WTC11 (cell line): ENCODE measurements around the gene TRAPPC8. TPM values are rescaled to one million over a fixed set of nuclear protein-coding genes. Genes with fewer than 3 reads are reported as not detected.

Experiments used
- ATAC-seq: fragments of 200-7000 bp; cut with Tn5 transposase; 2 replicates; pipeline ENCODE4 v1.10.0; 2021; ENCODE audit warnings: mild to moderate bottlenecking, moderate library complexity
- CTCF ChIA-PET: fragments of 300-600 bp; sonication (Branson Sonifier 250); formaldehyde crosslinking; loops from one replicate; lab custom pipeline; 2021; ENCODE audit warnings: antibody characterized with exemption; lab: Charles Lee
- POLR2A ChIA-PET: fragments of 350-600 bp; sonication (Branson Sonifier 250); formaldehyde crosslinking; loops from one replicate; lab custom pipeline; 2021; ENCODE audit warnings: antibody characterized with exemption; lab: Charles Lee
- DNase-seq: peaks from one replicate; pipeline ENCODE4 v3.0.0; 2021; ENCODE audit warnings: low spot score
- H3K27ac Mint-ChIP-seq: 2 replicates; pipeline ENCODE4 v1.8.0; 2021; ENCODE audit warnings: mixed read lengths
- H3K27me3 Mint-ChIP-seq: 2 replicates; pipeline ENCODE4 v1.8.0; 2021; ENCODE audit warnings: low read depth, mild to moderate bottlenecking, moderate library complexity, mixed read lengths
- H3K36me3 Mint-ChIP-seq: 2 replicates; pipeline ENCODE4 v1.8.0; 2021; ENCODE audit warnings: mixed read lengths
- H3K4me1 Mint-ChIP-seq: 2 replicates; pipeline ENCODE4 v1.8.0; 2022; ENCODE audit warnings: mixed read lengths
- H3K4me3 Mint-ChIP-seq: 2 replicates; pipeline ENCODE4 v1.8.0; 2021; ENCODE audit warnings: mild to moderate bottlenecking, moderate library complexity, mixed read lengths
- H3K9me3 Mint-ChIP-seq: 2 replicates; pipeline ENCODE4 v1.8.0; 2021; ENCODE audit warnings: mixed read lengths
- CBFB ChIP-seq: sonication (generic); formaldehyde crosslinking; IDR thresholded peaks from 2 replicates; pipeline ENCODE4 v1.8.1; 2022; ENCODE audit warnings: mild to moderate bottlenecking, low read depth, missing genetic modification reagents
- EMX1 ChIP-seq: fragments of 250-450 bp; sonication (Bioruptor Pico); IDR thresholded peaks from 2 replicates; pipeline ENCODE4 v1.8.0; 2021; ENCODE audit warnings: mild to moderate bottlenecking
- FOXK1 ChIP-seq: sonication (generic); formaldehyde crosslinking; IDR thresholded peaks from 2 replicates; pipeline ENCODE4 v1.8.0; 2022; ENCODE audit warnings: mild to moderate bottlenecking, moderate library complexity, missing genetic modification reagents
- JAZF1 ChIP-seq: fragments of 250-450 bp; sonication (Bioruptor Pico); IDR thresholded peaks from 2 replicates; pipeline ENCODE4 v1.9.0; 2021; ENCODE audit warnings: moderate library complexity, mild to moderate bottlenecking, inconsistent platforms
- NFATC4 ChIP-seq: fragments of 250-450 bp; sonication (Bioruptor Pico); IDR thresholded peaks from 2 replicates; pipeline ENCODE4 v1.9.0; 2021; ENCODE audit warnings: mild to moderate bottlenecking
- NFYB ChIP-seq: sonication (generic); formaldehyde crosslinking; conservative IDR thresholded peaks from 2 replicates; pipeline ENCODE4 v1.8.0; 2022; ENCODE audit warnings: low read depth, missing genetic modification reagents
- NR3C1 ChIP-seq: sonication (generic); formaldehyde crosslinking; conservative IDR thresholded peaks from 2 replicates; pipeline ENCODE4 v1.8.1; 2023; ENCODE audit warnings: low read depth, mild to moderate bottlenecking, missing genetic modification reagents
- RORB ChIP-seq: fragments of 250-450 bp; sonication (Bioruptor Pico); IDR thresholded peaks from 2 replicates; pipeline ENCODE4 v1.9.0; 2021; ENCODE audit warnings: mild to moderate bottlenecking
- SMAD4 ChIP-seq: sonication (generic); formaldehyde crosslinking; IDR thresholded peaks from 2 replicates; pipeline ENCODE4 v1.8.0; 2022; ENCODE audit warnings: mild to moderate bottlenecking, missing genetic modification reagents
- SOX15 ChIP-seq: fragments of 250-450 bp; sonication (Bioruptor Pico); IDR thresholded peaks from 2 replicates; pipeline ENCODE4 v1.9.0; 2021; ENCODE audit warnings: mild to moderate bottlenecking
- ZNF232 ChIP-seq: sonication (generic); formaldehyde crosslinking; IDR thresholded peaks from 2 replicates; pipeline ENCODE4 v1.8.0; 2022; ENCODE audit warnings: mild to moderate bottlenecking, missing genetic modification reagents
- ZNF396 ChIP-seq: fragments of 250-450 bp; sonication (Bioruptor Pico); IDR thresholded peaks from 2 replicates; pipeline ENCODE4 v1.8.0; 2021; ENCODE audit warnings: mild to moderate bottlenecking, moderate library complexity, borderline replicate concordance
- ZNF416 ChIP-seq: fragments of 250-450 bp; sonication (Bioruptor Pico); IDR thresholded peaks from 2 replicates; pipeline ENCODE4 v1.9.0; 2021; ENCODE audit warnings: mild to moderate bottlenecking, inconsistent platforms
- total RNA-seq: library from RNA; stranded (reverse); gene quantifications from 3 replicates; pipeline ENCODE4 v1.2.3, GENCODE V29; 2021
- TF ChIP-seq, protein P1 (sequence below): sonication (generic); formaldehyde crosslinking; IDR thresholded peaks from 2 replicates; pipeline ENCODE4 v1.8.0; 2022; ENCODE audit warnings: mild to moderate bottlenecking, missing genetic modification reagents
- TF ChIP-seq, protein P2 (sequence below): sonication (generic); formaldehyde crosslinking; IDR thresholded peaks from 2 replicates; pipeline ENCODE4 v1.8.0; 2022; ENCODE audit warnings: missing genetic modification reagents
- TF ChIP-seq, protein P3 (sequence below): fragments of 250-450 bp; sonication (Bioruptor Pico); IDR thresholded peaks from 2 replicates; pipeline ENCODE4 v1.9.0; 2021; ENCODE audit warnings: moderate library complexity, mild to moderate bottlenecking, inconsistent platforms, borderline replicate concordance
- TF ChIP-seq, protein P4 (sequence below): sonication (generic); formaldehyde crosslinking; IDR thresholded peaks from 2 replicates; pipeline ENCODE4 v1.8.1; 2023; ENCODE audit warnings: mild to moderate bottlenecking, missing genetic modification reagents
- TF ChIP-seq, protein P5 (sequence below): sonication (generic); formaldehyde crosslinking; IDR thresholded peaks from 2 replicates; pipeline ENCODE4 v1.8.1; 2023; ENCODE audit warnings: mild to moderate bottlenecking, missing genetic modification reagents
- TF ChIP-seq, protein P6 (sequence below): sonication (generic); formaldehyde crosslinking; IDR thresholded peaks from 2 replicates; pipeline ENCODE4 v1.8.0; 2022; ENCODE audit warnings: mild to moderate bottlenecking, missing genetic modification reagents
- TF ChIP-seq, protein P7 (sequence below): sonication (generic); formaldehyde crosslinking; IDR thresholded peaks from 2 replicates; pipeline ENCODE4 v1.8.1; 2022; ENCODE audit warnings: low read depth, missing genetic modification reagents, borderline replicate concordance

Gene TRAPPC8
- total RNA-seq, 1 experiment from 2014 or later: 56.3 TPM

DNA sequence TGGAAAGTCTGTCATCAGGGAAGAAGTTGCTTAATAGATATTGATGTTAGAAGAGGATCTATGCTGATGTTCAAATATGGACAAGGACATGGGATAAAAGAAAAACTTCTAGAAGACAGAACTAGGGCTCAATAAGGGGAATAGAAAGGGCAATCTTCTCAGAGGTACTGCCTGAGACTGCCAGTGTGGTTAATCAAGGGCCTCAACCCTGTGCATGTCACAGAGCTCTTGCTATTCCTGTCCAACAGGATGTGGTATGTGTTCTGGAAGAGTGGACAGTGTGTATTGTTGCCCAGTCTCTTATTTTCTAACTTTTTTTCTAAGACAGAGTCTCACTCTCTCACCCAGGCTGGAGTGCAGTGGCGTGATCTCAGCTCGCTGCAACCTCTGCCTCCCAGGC lies 47.9 kb upstream of the TRAPPC8 start (continued):
- TF ChIP-seq, protein P1, sequence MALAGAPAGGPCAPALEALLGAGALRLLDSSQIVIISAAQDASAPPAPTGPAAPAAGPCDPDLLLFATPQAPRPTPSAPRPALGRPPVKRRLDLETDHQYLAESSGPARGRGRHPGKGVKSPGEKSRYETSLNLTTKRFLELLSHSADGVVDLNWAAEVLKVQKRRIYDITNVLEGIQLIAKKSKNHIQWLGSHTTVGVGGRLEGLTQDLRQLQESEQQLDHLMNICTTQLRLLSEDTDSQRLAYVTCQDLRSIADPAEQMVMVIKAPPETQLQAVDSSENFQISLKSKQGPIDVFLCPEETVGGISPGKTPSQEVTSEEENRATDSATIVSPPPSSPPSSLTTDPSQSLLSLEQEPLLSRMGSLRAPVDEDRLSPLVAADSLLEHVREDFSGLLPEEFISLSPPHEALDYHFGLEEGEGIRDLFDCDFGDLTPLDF (CRISPR knock-in tag): no peak
- TF ChIP-seq NR3C1 (CRISPR knock-in tag): no peak
- TF ChIP-seq SMAD4: no peak
- no peak for TF ChIP-seq NFYB (CRISPR knock-in tag)
- TF ChIP-seq, protein P2, sequence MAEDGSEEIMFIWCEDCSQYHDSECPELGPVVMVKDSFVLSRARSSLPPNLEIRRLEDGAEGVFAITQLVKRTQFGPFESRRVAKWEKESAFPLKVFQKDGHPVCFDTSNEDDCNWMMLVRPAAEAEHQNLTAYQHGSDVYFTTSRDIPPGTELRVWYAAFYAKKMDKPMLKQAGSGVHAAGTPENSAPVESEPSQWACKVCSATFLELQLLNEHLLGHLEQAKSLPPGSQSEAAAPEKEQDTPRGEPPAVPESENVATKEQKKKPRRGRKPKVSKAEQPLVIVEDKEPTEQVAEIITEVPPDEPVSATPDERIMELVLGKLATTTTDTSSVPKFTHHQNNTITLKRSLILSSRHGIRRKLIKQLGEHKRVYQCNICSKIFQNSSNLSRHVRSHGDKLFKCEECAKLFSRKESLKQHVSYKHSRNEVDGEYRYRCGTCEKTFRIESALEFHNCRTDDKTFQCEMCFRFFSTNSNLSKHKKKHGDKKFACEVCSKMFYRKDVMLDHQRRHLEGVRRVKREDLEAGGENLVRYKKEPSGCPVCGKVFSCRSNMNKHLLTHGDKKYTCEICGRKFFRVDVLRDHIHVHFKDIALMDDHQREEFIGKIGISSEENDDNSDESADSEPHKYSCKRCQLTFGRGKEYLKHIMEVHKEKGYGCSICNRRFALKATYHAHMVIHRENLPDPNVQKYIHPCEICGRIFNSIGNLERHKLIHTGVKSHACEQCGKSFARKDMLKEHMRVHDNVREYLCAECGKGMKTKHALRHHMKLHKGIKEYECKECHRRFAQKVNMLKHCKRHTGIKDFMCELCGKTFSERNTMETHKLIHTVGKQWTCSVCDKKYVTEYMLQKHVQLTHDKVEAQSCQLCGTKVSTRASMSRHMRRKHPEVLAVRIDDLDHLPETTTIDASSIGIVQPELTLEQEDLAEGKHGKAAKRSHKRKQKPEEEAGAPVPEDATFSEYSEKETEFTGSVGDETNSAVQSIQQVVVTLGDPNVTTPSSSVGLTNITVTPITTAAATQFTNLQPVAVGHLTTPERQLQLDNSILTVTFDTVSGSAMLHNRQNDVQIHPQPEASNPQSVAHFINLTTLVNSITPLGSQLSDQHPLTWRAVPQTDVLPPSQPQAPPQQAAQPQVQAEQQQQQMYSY (CRISPR knock-in tag): no peak
- TF ChIP-seq ZNF232: no peak
- no peak for TF ChIP-seq NFATC4
- no peak for TF ChIP-seq SOX15 (CRISPR knock-in tag)
- TF ChIP-seq ZNF396 (CRISPR knock-in tag): no peak
- TF ChIP-seq, protein P3, sequence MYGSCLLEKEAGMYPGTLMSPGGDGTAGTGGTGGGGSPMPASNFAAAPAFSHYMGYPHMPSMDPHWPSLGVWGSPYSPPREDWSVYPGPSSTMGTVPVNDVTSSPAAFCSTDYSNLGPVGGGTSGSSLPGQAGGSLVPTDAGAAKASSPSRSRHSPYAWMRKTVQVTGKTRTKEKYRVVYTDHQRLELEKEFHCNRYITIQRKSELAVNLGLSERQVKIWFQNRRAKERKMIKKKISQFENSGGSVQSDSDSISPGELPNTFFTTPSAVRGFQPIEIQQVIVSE: no peak
- TF ChIP-seq, protein P4, sequence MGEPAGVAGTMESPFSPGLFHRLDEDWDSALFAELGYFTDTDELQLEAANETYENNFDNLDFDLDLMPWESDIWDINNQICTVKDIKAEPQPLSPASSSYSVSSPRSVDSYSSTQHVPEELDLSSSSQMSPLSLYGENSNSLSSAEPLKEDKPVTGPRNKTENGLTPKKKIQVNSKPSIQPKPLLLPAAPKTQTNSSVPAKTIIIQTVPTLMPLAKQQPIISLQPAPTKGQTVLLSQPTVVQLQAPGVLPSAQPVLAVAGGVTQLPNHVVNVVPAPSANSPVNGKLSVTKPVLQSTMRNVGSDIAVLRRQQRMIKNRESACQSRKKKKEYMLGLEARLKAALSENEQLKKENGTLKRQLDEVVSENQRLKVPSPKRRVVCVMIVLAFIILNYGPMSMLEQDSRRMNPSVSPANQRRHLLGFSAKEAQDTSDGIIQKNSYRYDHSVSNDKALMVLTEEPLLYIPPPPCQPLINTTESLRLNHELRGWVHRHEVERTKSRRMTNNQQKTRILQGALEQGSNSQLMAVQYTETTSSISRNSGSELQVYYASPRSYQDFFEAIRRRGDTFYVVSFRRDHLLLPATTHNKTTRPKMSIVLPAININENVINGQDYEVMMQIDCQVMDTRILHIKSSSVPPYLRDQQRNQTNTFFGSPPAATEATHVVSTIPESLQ (CRISPR knock-in tag): no peak
- no peak for TF ChIP-seq EMX1 (CRISPR knock-in tag)
- TF ChIP-seq, protein P5, sequence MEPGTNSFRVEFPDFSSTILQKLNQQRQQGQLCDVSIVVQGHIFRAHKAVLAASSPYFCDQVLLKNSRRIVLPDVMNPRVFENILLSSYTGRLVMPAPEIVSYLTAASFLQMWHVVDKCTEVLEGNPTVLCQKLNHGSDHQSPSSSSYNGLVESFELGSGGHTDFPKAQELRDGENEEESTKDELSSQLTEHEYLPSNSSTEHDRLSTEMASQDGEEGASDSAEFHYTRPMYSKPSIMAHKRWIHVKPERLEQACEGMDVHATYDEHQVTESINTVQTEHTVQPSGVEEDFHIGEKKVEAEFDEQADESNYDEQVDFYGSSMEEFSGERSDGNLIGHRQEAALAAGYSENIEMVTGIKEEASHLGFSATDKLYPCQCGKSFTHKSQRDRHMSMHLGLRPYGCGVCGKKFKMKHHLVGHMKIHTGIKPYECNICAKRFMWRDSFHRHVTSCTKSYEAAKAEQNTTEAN (CRISPR knock-in tag): no peak
- TF ChIP-seq JAZF1 (CRISPR knock-in tag): no peak

DNA sequence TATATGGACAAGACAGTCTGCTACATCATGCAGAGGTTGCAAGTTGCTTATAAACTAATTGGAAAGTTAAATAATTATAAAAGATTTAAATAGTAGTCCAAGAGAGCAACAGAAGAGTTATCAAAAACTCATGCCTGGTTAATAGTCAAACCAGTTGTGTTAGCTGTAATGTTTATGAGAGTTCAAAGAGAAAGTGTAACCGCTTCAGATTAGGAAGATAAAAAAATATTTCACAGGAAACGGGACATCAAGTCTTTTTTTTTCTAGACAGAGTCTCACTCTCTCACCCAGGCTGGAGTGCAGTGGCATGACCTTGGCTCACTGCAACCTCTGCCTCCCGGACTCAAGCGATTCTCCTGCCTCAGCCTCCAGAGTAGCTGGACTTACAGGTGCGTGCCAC lies 41.0 kb upstream of the TRAPPC8 start:
- DNase-seq: no peak
- Mint-ChIP-seq H3K27ac (no peak overlapping the region), H3K4me1 (no peaks in the 10 kb centered on the region), H3K27me3 (no peaks in the 10 kb centered on the region), H3K9me3 (peaks cover 10% of the 10 kb centered on the region), H3K36me3 (peaks cover 5% of the 10 kb centered on the region; the same call in 1 of the 2 replicates), H3K4me3 (no peak overlapping the region)
- ChIA-PET POLR2A (no interaction called here), CTCF (no interaction called here)
- TF ChIP-seq ZNF416: no peak
- no peak for TF ChIP-seq FOXK1
- no peak for ATAC-seq

DNA sequence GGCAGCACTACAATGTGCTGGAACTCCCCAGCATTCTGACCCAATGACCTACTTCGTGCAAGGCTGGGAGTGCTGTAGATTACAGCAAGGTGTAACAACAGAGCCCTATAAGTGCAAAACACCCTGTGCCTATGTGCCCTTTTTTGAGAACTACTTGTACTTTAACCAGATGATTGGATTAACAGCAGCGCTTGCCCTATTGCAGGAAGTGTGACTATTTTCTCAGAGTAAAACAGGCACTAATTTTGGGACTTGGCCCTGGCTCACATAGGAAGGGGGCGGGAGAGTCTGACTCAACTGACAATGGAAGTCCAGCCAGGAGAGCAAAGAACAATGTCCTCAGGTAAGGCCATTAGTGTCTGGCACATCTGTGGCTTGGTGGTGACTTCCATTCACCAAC lies 40.1 kb upstream of the TRAPPC8 start:
- CTCF ChIA-PET: no interaction called here
- Mint-ChIP-seq H3K27ac (no peak overlapping the region), H3K4me1 (no peaks in the 10 kb centered on the region), H3K9me3 (peaks cover 19% of the 10 kb centered on the region), H3K4me3 (no peak overlapping the region), H3K36me3 (peaks cover 14% of the 10 kb centered on the region; the same call in 1 of the 2 replicates), H3K27me3 (no peaks in the 10 kb centered on the region)
- POLR2A ChIA-PET: no interaction called here
- DNase-seq (no peak), ATAC-seq (no peak)
- TF ChIP-seq, protein P2 (CRISPR knock-in tag): no peak
- TF ChIP-seq CBFB (CRISPR knock-in tag): no peak
- TF ChIP-seq, protein P6, sequence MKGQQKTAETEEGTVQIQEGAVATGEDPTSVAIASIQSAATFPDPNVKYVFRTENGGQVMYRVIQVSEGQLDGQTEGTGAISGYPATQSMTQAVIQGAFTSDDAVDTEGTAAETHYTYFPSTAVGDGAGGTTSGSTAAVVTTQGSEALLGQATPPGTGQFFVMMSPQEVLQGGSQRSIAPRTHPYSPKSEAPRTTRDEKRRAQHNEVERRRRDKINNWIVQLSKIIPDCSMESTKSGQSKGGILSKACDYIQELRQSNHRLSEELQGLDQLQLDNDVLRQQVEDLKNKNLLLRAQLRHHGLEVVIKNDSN: no peak
- TF ChIP-seq JAZF1 (CRISPR knock-in tag): no peak
- no peak for TF ChIP-seq RORB (CRISPR knock-in tag)
- TF ChIP-seq, protein P7, sequence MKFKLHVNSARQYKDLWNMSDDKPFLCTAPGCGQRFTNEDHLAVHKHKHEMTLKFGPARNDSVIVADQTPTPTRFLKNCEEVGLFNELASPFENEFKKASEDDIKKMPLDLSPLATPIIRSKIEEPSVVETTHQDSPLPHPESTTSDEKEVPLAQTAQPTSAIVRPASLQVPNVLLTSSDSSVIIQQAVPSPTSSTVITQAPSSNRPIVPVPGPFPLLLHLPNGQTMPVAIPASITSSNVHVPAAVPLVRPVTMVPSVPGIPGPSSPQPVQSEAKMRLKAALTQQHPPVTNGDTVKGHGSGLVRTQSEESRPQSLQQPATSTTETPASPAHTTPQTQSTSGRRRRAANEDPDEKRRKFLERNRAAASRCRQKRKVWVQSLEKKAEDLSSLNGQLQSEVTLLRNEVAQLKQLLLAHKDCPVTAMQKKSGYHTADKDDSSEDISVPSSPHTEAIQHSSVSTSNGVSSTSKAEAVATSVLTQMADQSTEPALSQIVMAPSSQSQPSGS: no peak
